ENCODE measurements around the gene CTNNA3.

DNA sequence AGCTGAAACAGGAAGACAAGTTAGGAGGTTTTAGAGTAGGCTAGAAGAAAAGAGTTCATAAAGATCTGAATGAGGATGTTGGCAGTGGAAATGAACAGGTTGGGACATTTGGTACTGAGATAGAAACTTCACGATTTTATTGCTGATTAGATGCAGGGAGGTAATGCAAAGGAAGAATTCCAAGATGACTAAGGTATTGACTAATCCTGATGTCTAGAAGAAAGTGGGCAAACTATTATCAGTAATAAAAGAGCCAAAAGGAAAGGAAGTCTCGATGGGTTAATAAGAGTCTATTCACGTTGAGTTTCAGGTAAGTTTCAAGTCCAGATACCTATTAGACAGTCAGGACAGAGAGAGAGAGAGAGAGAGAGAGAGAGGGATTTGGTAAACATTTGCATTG, 1401.5 kb downstream of the CTNNA3 start:
- no peak for TF ChIP-seq CTCF (IDR thresholded peaks at IDR 0.05)
- no peak for TF ChIP-seq POLR2A (IDR thresholded peaks at IDR 0.05)

All from lower leg skin (tissue), 3 donors.